GM23338 (cell line): ENCODE measurements around the gene IGFBP4. TPM values are rescaled to one million over a fixed set of nuclear protein-coding genes. Genes with fewer than 3 reads are reported as not detected.

ENCODE experiments used
- ATAC-seq: fragments of 200-7000 bp; cut with Tn5 transposase; 3 replicates; pipeline ENCODE4 v1.9.1; 2020
- DNase-seq: peaks from one replicate; pipeline ENCODE4 v3.0.0-alpha.2; 2015; ENCODE audit warnings: low spot score
- H2AFZ ChIP-seq: fragments of 200-600 bp; sonication (generic); 2 replicates; pipeline ENCODE4 v1.8.0; 2016; ENCODE audit warnings: antibody characterized with exemption, mild to moderate bottlenecking, moderate library complexity
- H3F3A ChIP-seq: fragments of 200-600 bp; sonication (generic); replicated peaks from 2 replicates; pipeline ENCODE4 v1.8.0; 2017; ENCODE audit warnings: antibody characterized with exemption, mixed run types, low read depth
- H3K27ac ChIP-seq: fragments of 200-600 bp; sonication (generic); 2 replicates; pipeline ENCODE4 v1.6.1; 2016; ENCODE audit warnings: low read depth
- H3K27me3 ChIP-seq: fragments of 200-600 bp; sonication (generic); 2 replicates; pipeline ENCODE4 v1.8.0; 2016; ENCODE audit warnings: mild to moderate bottlenecking, mixed run types, moderate library complexity; ENCODE audit not compliant: insufficient read depth
- H3K36me3 ChIP-seq: fragments of 200-600 bp; sonication (generic); 2 replicates; pipeline ENCODE4 v1.8.0; 2016; ENCODE audit warnings: mild to moderate bottlenecking; ENCODE audit not compliant: insufficient read depth
- H3K4me1 ChIP-seq: fragments of 200-600 bp; sonication (generic); 2 replicates; pipeline ENCODE4 v1.8.0; 2016; ENCODE audit warnings: mild to moderate bottlenecking, moderate library complexity; ENCODE audit not compliant: insufficient read depth
- H3K4me2 ChIP-seq: fragments of 200-600 bp; sonication (generic); 2 replicates; pipeline ENCODE4 v1.7.1; 2017; ENCODE audit warnings: mixed run types
- H3K4me3 ChIP-seq: fragments of 200-600 bp; sonication (generic); 2 replicates; pipeline ENCODE4 v1.6.1; 2016; ENCODE audit warnings: mixed run types
- H3K79me2 ChIP-seq: fragments of 200-600 bp; sonication (generic); replicated peaks from 2 replicates; pipeline ENCODE4 v1.8.0; 2017; ENCODE audit warnings: mild to moderate bottlenecking; ENCODE audit not compliant: insufficient read depth
- H3K9me2 ChIP-seq: fragments of 200-600 bp; sonication (generic); 2 replicates; pipeline ENCODE4 v1.8.0; 2017; ENCODE audit not compliant: insufficient read depth
- H4K20me1 ChIP-seq: fragments of 200-600 bp; sonication (generic); replicated peaks from 2 replicates; pipeline ENCODE4 v1.8.0; 2017; ENCODE audit warnings: mild to moderate bottlenecking; ENCODE audit not compliant: insufficient read depth
- H3K27ac Mint-ChIP-seq: 2 replicates; pipeline ENCODE4 v1.8.0; 2020; ENCODE audit warnings: inconsistent platforms, mild to moderate bottlenecking, moderate library complexity, mixed read lengths
- H3K27me3 Mint-ChIP-seq: 3 replicates; pipeline ENCODE4 v1.8.0; 2022; ENCODE audit warnings: low read depth, mild to moderate bottlenecking, moderate library complexity, mixed read lengths, inconsistent platforms; ENCODE audit not compliant: insufficient read depth, poor library complexity
- H3K36me3 Mint-ChIP-seq: 3 replicates; pipeline ENCODE4 v1.8.0; 2021; ENCODE audit warnings: low read depth, mild to moderate bottlenecking, inconsistent platforms, moderate library complexity, mixed read lengths
- H3K4me1 Mint-ChIP-seq: 3 replicates; pipeline ENCODE4 v1.8.0; 2020; ENCODE audit warnings: mild to moderate bottlenecking, inconsistent platforms, mixed read lengths
- H3K4me3 Mint-ChIP-seq: 3 replicates; pipeline ENCODE4 v1.8.0; 2021; ENCODE audit warnings: moderate library complexity, mild to moderate bottlenecking, inconsistent platforms, mixed read lengths
- H3K9me3 Mint-ChIP-seq: 3 replicates; pipeline ENCODE4 v1.8.0; 2020; ENCODE audit warnings: moderate library complexity, mild to moderate bottlenecking, inconsistent platforms, mixed read lengths
- CREB1 ChIP-seq: fragments of 250-450 bp; sonication (Bioruptor Pico); IDR thresholded peaks from 2 replicates; pipeline ENCODE4 v1.5.0; 2020; ENCODE audit warnings: low read depth, mild to moderate bottlenecking, moderate library complexity
- EZH2 ChIP-seq: fragments of 200-600 bp; sonication (generic); IDR thresholded peaks from one replicate; pipeline ENCODE4 v1.8.0; 2017; ENCODE audit warnings: antibody characterized with exemption, mild to moderate bottlenecking, low read depth; ENCODE audit not compliant: unreplicated experiment
- EZH2phosphoT487 ChIP-seq: fragments of 200-600 bp; sonication (generic); IDR thresholded peaks from one replicate; pipeline ENCODE4 v1.8.1; 2018; ENCODE audit warnings: antibody characterized with exemption; ENCODE audit not compliant: unreplicated experiment
- JUNB ChIP-seq: IDR thresholded peaks from one replicate; pipeline ENCODE4 v1.6.1; 2016; ENCODE audit warnings: antibody characterized with exemption; ENCODE audit not compliant: unreplicated experiment
- NANOG ChIP-seq: IDR thresholded peaks from 2 replicates; pipeline ENCODE4 v1.6.1; 2016; ENCODE audit warnings: antibody characterized with exemption, borderline replicate concordance
- POLR2AphosphoS5 ChIP-seq: IDR thresholded peaks from 2 replicates; pipeline ENCODE4 v1.6.1; 2016; ENCODE audit warnings: antibody characterized with exemption, low read depth
- REST ChIP-seq: IDR thresholded peaks from one replicate; pipeline ENCODE4 v1.6.1; 2018; ENCODE audit warnings: antibody characterized with exemption; ENCODE audit not compliant: unreplicated experiment
- STAT1 ChIP-seq: IDR thresholded peaks from one replicate; pipeline ENCODE4 v1.6.1; 2016; ENCODE audit warnings: antibody characterized with exemption; ENCODE audit not compliant: unreplicated experiment
- ZNF114 ChIP-seq: fragments of 250-450 bp; sonication (Bioruptor Pico); IDR thresholded peaks from 2 replicates; pipeline ENCODE4 v1.5.0; 2020; ENCODE audit warnings: mild to moderate bottlenecking, moderate library complexity
- ZNF331 ChIP-seq: fragments of 250-450 bp; sonication (Bioruptor Pico); IDR thresholded peaks from 2 replicates; pipeline ENCODE4 v1.5.0; 2020; ENCODE audit warnings: low read depth, mild to moderate bottlenecking, moderate library complexity
- polyA plus RNA-seq: library from polyadenylated mRNA; unstranded; fragments of >200 nt; fragmentation: Nextera tagmentation; extraction: Ambion mirVana; gene quantifications from 2 replicates; pipeline ENCODE4 v1.2.1, GENCODE V29; 2016
- total RNA-seq: library from RNA; depleted of rRNA; stranded (reverse); fragments of >200 nt; shearing (Covaris generic); gene quantifications from 2 replicates; pipeline ENCODE4 v1.2.3, GENCODE V29; 2014
- TF ChIP-seq, protein P1 (sequence below): IDR thresholded peaks from 2 replicates; pipeline ENCODE4 v1.6.1; 2016; ENCODE audit warnings: antibody characterized with exemption
- TF ChIP-seq, protein P2 (sequence below), 2 experiments: fragments of 200-600 bp in 1 of 2; sonication (generic) in 1 of 2; conservative IDR thresholded peaks; 2 replicates each; pipeline versions ENCODE4 v1.5.1 to v1.6.1; 2016 to 2017; ENCODE audit warnings: antibody characterized with exemption in 2 of 2, low read depth in 2 of 2, mild to moderate bottlenecking in 2 of 2, moderate library complexity in 1 of 2
- TF ChIP-seq, protein P3 (sequence below): fragments of 250-450 bp; sonication (Bioruptor Pico); IDR thresholded peaks from 2 replicates; pipeline ENCODE4 v1.5.0; 2020; ENCODE audit warnings: mild to moderate bottlenecking, moderate library complexity

The IGFBP4 gene
- total and polyA plus RNA-seq, 2 experiments from 2014 or later: 38.7 to 78.9 TPM

DNA sequence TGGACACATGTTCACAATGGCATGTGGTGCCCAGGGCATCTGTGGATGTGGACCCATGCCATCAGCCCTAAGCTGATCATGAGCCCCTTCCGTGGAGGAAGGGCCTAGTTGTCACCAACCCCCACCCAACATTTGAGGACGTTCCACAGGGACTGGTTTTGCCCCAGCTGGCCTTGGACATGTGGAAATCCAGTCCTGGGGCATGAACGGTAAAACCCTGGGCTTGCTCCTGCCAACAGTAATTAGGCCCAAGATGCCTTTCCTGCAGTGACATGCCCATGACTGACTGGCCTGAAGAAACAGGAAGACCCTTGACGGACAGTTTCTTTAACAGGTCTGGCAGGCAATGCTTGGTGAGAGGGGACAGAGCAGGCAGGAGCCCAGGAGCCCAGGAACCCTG is 50.4 kb downstream of the IGFBP4 start:
- ATAC-seq: no peak
- Histone ChIP-seq H3K4me3 (no peak overlapping the region), H3K27ac (no peak overlapping the region), H3K9me2 (no peaks in the 10 kb centered on the region), H3K79me2 (no peaks in the 10 kb centered on the region), H3F3A (peaks cover 16% of the 10 kb centered on the region), H3K4me1 (peaks cover 44% of the 10 kb centered on the region), H4K20me1 (no peaks in the 10 kb centered on the region), H3K27me3 (no peaks in the 10 kb centered on the region), H2AFZ (no peak overlapping the region), H3K36me3 (no peaks in the 10 kb centered on the region), H3K4me2 (no peak overlapping the region)
- Mint-ChIP-seq H3K27me3 (peaks cover 7% of the 10 kb centered on the region), H3K36me3 (no peaks in the 10 kb centered on the region), H3K4me3 (no peak overlapping the region), H3K9me3 (no peaks in the 10 kb centered on the region), H3K27ac (no peak overlapping the region), H3K4me1 (peaks cover 44% of the 10 kb centered on the region)
- DNase-seq: no peak
- TF ChIP-seq STAT1: no peak
- TF ChIP-seq CREB1: no peak
- TF ChIP-seq, protein P1, sequence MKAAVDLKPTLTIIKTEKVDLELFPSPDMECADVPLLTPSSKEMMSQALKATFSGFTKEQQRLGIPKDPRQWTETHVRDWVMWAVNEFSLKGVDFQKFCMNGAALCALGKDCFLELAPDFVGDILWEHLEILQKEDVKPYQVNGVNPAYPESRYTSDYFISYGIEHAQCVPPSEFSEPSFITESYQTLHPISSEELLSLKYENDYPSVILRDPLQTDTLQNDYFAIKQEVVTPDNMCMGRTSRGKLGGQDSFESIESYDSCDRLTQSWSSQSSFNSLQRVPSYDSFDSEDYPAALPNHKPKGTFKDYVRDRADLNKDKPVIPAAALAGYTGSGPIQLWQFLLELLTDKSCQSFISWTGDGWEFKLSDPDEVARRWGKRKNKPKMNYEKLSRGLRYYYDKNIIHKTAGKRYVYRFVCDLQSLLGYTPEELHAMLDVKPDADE: no peak
- TF ChIP-seq ZNF331 (CRISPR knock-in tag): no peak
- no peak for TF ChIP-seq EZH2phosphoT487
- TF ChIP-seq, protein P2, sequence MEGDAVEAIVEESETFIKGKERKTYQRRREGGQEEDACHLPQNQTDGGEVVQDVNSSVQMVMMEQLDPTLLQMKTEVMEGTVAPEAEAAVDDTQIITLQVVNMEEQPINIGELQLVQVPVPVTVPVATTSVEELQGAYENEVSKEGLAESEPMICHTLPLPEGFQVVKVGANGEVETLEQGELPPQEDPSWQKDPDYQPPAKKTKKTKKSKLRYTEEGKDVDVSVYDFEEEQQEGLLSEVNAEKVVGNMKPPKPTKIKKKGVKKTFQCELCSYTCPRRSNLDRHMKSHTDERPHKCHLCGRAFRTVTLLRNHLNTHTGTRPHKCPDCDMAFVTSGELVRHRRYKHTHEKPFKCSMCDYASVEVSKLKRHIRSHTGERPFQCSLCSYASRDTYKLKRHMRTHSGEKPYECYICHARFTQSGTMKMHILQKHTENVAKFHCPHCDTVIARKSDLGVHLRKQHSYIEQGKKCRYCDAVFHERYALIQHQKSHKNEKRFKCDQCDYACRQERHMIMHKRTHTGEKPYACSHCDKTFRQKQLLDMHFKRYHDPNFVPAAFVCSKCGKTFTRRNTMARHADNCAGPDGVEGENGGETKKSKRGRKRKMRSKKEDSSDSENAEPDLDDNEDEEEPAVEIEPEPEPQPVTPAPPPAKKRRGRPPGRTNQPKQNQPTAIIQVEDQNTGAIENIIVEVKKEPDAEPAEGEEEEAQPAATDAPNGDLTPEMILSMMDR (conservative IDR thresholded peaks at IDR 0.05; ENCODE audit: low read depth in 2 of 2): no peak
- TF ChIP-seq, protein P3, sequence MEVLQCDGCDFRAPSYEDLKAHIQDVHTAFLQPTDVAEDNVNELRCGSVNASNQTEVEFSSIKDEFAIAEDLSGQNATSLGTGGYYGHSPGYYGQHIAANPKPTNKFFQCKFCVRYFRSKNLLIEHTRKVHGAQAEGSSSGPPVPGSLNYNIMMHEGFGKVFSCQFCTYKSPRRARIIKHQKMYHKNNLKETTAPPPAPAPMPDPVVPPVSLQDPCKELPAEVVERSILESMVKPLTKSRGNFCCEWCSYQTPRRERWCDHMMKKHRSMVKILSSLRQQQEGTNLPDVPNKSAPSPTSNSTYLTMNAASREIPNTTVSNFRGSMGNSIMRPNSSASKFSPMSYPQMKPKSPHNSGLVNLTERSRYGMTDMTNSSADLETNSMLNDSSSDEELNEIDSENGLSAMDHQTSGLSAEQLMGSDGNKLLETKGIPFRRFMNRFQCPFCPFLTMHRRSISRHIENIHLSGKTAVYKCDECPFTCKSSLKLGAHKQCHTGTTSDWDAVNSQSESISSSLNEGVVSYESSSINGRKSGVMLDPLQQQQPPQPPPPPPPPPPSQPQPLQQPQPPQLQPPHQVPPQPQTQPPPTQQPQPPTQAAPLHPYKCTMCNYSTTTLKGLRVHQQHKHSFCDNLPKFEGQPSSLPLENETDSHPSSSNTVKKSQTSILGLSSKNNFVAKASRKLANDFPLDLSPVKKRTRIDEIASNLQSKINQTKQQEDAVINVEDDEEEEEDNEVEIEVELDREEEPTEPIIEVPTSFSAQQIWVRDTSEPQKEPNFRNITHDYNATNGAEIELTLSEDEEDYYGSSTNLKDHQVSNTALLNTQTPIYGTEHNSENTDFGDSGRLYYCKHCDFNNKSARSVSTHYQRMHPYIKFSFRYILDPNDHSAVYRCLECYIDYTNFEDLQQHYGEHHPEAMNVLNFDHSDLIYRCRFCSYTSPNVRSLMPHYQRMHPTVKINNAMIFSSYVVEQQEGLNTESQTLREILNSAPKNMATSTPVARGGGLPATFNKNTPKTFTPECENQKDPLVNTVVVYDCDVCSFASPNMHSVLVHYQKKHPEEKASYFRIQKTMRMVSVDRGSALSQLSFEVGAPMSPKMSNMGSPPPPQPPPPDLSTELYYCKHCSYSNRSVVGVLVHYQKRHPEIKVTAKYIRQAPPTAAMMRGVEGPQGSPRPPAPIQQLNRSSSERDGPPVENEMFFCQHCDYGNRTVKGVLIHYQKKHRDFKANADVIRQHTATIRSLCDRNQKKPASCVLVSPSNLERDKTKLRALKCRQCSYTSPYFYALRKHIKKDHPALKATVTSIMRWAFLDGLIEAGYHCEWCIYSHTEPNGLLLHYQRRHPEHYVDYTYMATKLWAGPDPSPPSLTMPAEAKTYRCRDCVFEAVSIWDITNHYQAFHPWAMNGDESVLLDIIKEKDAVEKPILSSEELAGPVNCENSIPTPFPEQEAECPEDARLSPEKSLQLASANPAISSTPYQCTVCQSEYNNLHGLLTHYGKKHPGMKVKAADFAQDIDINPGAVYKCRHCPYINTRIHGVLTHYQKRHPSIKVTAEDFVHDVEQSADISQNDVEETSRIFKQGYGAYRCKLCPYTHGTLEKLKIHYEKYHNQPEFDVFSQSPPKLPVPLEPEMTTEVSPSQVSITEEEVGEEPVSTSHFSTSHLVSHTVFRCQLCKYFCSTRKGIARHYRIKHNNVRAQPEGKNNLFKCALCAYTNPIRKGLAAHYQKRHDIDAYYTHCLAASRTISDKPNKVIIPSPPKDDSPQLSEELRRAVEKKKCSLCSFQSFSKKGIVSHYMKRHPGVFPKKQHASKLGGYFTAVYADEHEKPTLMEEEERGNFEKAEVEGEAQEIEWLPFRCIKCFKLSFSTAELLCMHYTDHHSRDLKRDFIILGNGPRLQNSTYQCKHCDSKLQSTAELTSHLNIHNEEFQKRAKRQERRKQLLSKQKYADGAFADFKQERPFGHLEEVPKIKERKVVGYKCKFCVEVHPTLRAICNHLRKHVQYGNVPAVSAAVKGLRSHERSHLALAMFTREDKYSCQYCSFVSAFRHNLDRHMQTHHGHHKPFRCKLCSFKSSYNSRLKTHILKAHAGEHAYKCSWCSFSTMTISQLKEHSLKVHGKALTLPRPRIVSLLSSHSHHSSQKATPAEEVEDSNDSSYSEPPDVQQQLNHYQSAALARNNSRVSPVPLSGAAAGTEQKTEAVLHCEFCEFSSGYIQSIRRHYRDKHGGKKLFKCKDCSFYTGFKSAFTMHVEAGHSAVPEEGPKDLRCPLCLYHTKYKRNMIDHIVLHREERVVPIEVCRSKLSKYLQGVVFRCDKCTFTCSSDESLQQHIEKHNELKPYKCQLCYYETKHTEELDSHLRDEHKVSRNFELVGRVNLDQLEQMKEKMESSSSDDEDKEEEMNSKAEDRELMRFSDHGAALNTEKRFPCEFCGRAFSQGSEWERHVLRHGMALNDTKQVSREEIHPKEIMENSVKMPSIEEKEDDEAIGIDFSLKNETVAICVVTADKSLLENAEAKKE (CRISPR knock-in tag): no peak
- no peak for TF ChIP-seq POLR2AphosphoS5
- no peak for TF ChIP-seq JUNB
- no peak for TF ChIP-seq ZNF114
- no peak for TF ChIP-seq EZH2
- TF ChIP-seq NANOG: no peak
- TF ChIP-seq REST: no peak
